Naive B cell (primary cell): ENCODE measurements around the gene TPD52L1. TPM values are rescaled to one million over a fixed set of nuclear protein-coding genes. Genes with fewer than 3 reads are reported as not detected.

ENCODE experiments used
- ATAC-seq, 2 donors: fragments of 150-1000 bp; cut with Tn5 transposase; 2 replicates each; pipeline ENCODE4 v1.10.0; 2021; ENCODE audit warnings: low read depth in 2 of 2, mild to moderate bottlenecking in 2 of 2, moderate library complexity in 2 of 2
- DNase-seq: peaks from one replicate; pipeline ENCODE4 v3.0.0; 2022
- H3K27ac Mint-ChIP-seq, 6 donors: one replicate each; pipeline ENCODE4 v1.8.0; 2020 to 2022; ENCODE audit warnings: mild to moderate bottlenecking in 6 of 6, mixed read lengths in 6 of 6, moderate library complexity in 5 of 6, inconsistent platforms in 2 of 6
- H3K27me3 Mint-ChIP-seq, 3 donors: one replicate each; pipeline ENCODE4 v1.8.0; 2021 to 2022; ENCODE audit warnings: mixed read lengths in 3 of 3, mild to moderate bottlenecking in 1 of 3
- H3K36me3 Mint-ChIP-seq, 2 donors: one replicate each; pipeline ENCODE4 v1.8.0; 2020 to 2022; ENCODE audit warnings: mixed read lengths in 2 of 2, inconsistent platforms in 1 of 2, mild to moderate bottlenecking in 1 of 2
- H3K4me1 Mint-ChIP-seq, 3 donors: one replicate each; pipeline ENCODE4 v1.8.0; 2020 to 2022; ENCODE audit warnings: mixed read lengths in 3 of 3, inconsistent platforms in 1 of 3, mild to moderate bottlenecking in 1 of 3, moderate library complexity in 1 of 3
- H3K4me3 Mint-ChIP-seq, 8 donors: one replicate each; pipeline ENCODE4 v1.8.0; 2020 to 2022; ENCODE audit warnings: mild to moderate bottlenecking in 8 of 8, mixed read lengths in 8 of 8, moderate library complexity in 8 of 8, inconsistent platforms in 2 of 8
- H3K9me3 Mint-ChIP-seq, 7 donors: one replicate each; pipeline ENCODE4 v1.8.0; 2020 to 2022; ENCODE audit warnings: mixed read lengths in 7 of 7, mild to moderate bottlenecking in 5 of 7, inconsistent platforms in 2 of 7, moderate library complexity in 1 of 7
- polyA plus RNA-seq, 6 donors: library from polyadenylated mRNA; unstranded; fragments of 300-500 nt; fragmentation: Illumina TruSeq; gene quantifications; one replicate each; pipeline ENCODE4 v1.2.3, GENCODE V29; 2021; ENCODE audit warnings: low read depth in 6 of 6

Gene TPD52L1
- polyA plus RNA-seq, 6 donors from 2014 or later, result 3.7 TPM; not detected in 5

- ATAC-seq (no peak), DNase-seq (no peak)
- Mint-ChIP-seq H3K4me3 (no peak overlapping the region), H3K9me3 (peaks cover 0 to 8% (median 0%) of the 10 kb centered on the region in 7 donors), H3K36me3 (no peaks in the 10 kb centered on the region), H3K27me3 (peaks cover 0 to 23% (median 18%) of the 10 kb centered on the region in 3 donors), H3K4me1 (no peaks in the 10 kb centered on the region), H3K27ac (no peak overlapping the region)
These were observed 15.9 kb downstream of the TPD52L1 start for GRCh38 chr6:125169522-125169921.

GRCh38 chr6:125170376-125170775 lies 16.8 kb downstream of the TPD52L1 start:
- DNase-seq (no peak), ATAC-seq (no peak)
- H3K4me1 Mint-ChIP-seq, result no peaks in the 10 kb centered on the region
- no peaks in the 10 kb centered on the region for H3K36me3 Mint-ChIP-seq
- H3K27ac Mint-ChIP-seq, result no peak overlapping the region
- peaks cover 0 to 23% (median 18%) of the 10 kb centered on the region in 3 donors for H3K27me3 Mint-ChIP-seq
- peaks cover 0 to 8% (median 0%) of the 10 kb centered on the region in 7 donors for H3K9me3 Mint-ChIP-seq
- H3K4me3 Mint-ChIP-seq, result no peak overlapping the region

GRCh38 chr6:125173341-125174095 lies 19.9 kb downstream of the TPD52L1 start:
- H3K27ac Mint-ChIP-seq, result no peak overlapping the region
- H3K4me1 Mint-ChIP-seq, result no peaks in the 10 kb centered on the region
- no peaks in the 10 kb centered on the region for H3K36me3 Mint-ChIP-seq
- no peak overlapping the region for H3K4me3 Mint-ChIP-seq
- ATAC-seq (no peak), DNase-seq (no peak)
- H3K27me3 Mint-ChIP-seq, result peaks cover 9 to 31% (median 23%) of the 10 kb centered on the region in 3 donors
- H3K9me3 Mint-ChIP-seq, result peaks cover 0 to 8% (median 0%) of the 10 kb centered on the region in 7 donors

GRCh38 chr6:125174626-125175025 lies 21.1 kb downstream of the TPD52L1 start:
- H3K36me3 Mint-ChIP-seq, result no peaks in the 10 kb centered on the region
- peaks cover 0 to 3% (median 0%) of the 10 kb centered on the region in 7 donors for H3K9me3 Mint-ChIP-seq
- ATAC-seq (no peak), DNase-seq (no peak)
- peaks cover 13 to 20% (median 15%) of the 10 kb centered on the region in 3 donors for H3K27me3 Mint-ChIP-seq
- no peaks in the 10 kb centered on the region for H3K4me1 Mint-ChIP-seq
- peak overlapping the region in 1 of 6 donors; percentile 15 for H3K27ac Mint-ChIP-seq
- no peak overlapping the region for H3K4me3 Mint-ChIP-seq

GRCh38 chr6:125175466-125176048 lies 22.0 kb downstream of the TPD52L1 start:
- no peaks in the 10 kb centered on the region for H3K36me3 Mint-ChIP-seq
- H3K27me3 Mint-ChIP-seq, result peaks cover 10 to 16% (median 15%) of the 10 kb centered on the region in 3 donors
- H3K4me1 Mint-ChIP-seq, result no peaks in the 10 kb centered on the region
- no peak overlapping the region for H3K4me3 Mint-ChIP-seq
- ATAC-seq (no peak), DNase-seq (no peak)
- H3K27ac Mint-ChIP-seq, result no peak overlapping the region
- peaks cover 0 to 3% (median 0%) of the 10 kb centered on the region in 7 donors for H3K9me3 Mint-ChIP-seq

GRCh38 chr6:125182237-125183008 lies 28.9 kb downstream of the TPD52L1 start:
- H3K4me1 Mint-ChIP-seq, result no peaks in the 10 kb centered on the region
- no peak overlapping the region for H3K4me3 Mint-ChIP-seq
- DNase-seq (no peak), ATAC-seq (no peak)
- H3K27me3 Mint-ChIP-seq, result peaks cover 6 to 10% (median 9%) of the 10 kb centered on the region in 3 donors
- no peak overlapping the region for H3K27ac Mint-ChIP-seq
- H3K36me3 Mint-ChIP-seq, result no peaks in the 10 kb centered on the region
- no peaks in the 10 kb centered on the region for H3K9me3 Mint-ChIP-seq

GRCh38 chr6:125183391-125183790 lies 29.8 kb downstream of the TPD52L1 start:
- no peaks in the 10 kb centered on the region for H3K36me3 Mint-ChIP-seq
- ATAC-seq (no peak), DNase-seq (no peak)
- no peaks in the 10 kb centered on the region for H3K9me3 Mint-ChIP-seq
- no peaks in the 10 kb centered on the region for H3K4me1 Mint-ChIP-seq
- H3K27ac Mint-ChIP-seq, result no peak overlapping the region
- no peak overlapping the region for H3K4me3 Mint-ChIP-seq
- H3K27me3 Mint-ChIP-seq, result peaks cover 6 to 10% (median 8%) of the 10 kb centered on the region in 3 donors

- no peak for ATAC-seq
- no peaks in the 10 kb centered on the region for H3K4me1 Mint-ChIP-seq
- H3K9me3 Mint-ChIP-seq, result no peaks in the 10 kb centered on the region
- no peak overlapping the region for H3K4me3 Mint-ChIP-seq
- no peaks in the 10 kb centered on the region for H3K36me3 Mint-ChIP-seq
- no peak overlapping the region for H3K27ac Mint-ChIP-seq
- DNase-seq, result no peak
- H3K27me3 Mint-ChIP-seq, result peaks cover 0 to 3% (median 2%) of the 10 kb centered on the region in 3 donors
These were observed 34.5 kb downstream of the TPD52L1 start for GRCh38 chr6:125188037-125188436.

GRCh38 chr6:125188594-125189203 lies 35.1 kb downstream of the TPD52L1 start:
- no peak for ATAC-seq
- Mint-ChIP-seq H3K9me3 (no peaks in the 10 kb centered on the region), H3K27me3 (peaks cover 0 to 3% (median 0%) of the 10 kb centered on the region in 3 donors), H3K4me3 (no peak overlapping the region), H3K4me1 (no peaks in the 10 kb centered on the region), H3K27ac (no peak overlapping the region), H3K36me3 (no peaks in the 10 kb centered on the region)
- DNase-seq, result no peak

GRCh38 chr6:125189494-125189893 lies 35.9 kb downstream of the TPD52L1 start:
- H3K9me3 Mint-ChIP-seq, result no peaks in the 10 kb centered on the region
- ATAC-seq (no peak), DNase-seq (no peak)
- H3K27ac Mint-ChIP-seq, result no peak overlapping the region
- no peaks in the 10 kb centered on the region for H3K36me3 Mint-ChIP-seq
- H3K4me3 Mint-ChIP-seq, result no peak overlapping the region
- no peaks in the 10 kb centered on the region for H3K4me1 Mint-ChIP-seq
- H3K27me3 Mint-ChIP-seq, result peaks cover 0 to 3% (median 0%) of the 10 kb centered on the region in 3 donors

- Mint-ChIP-seq H3K9me3 (no peaks in the 10 kb centered on the region), H3K4me3 (no peak overlapping the region), H3K27me3 (peaks cover 0 to 3% (median 0%) of the 10 kb centered on the region in 3 donors), H3K4me1 (no peaks in the 10 kb centered on the region), H3K36me3 (no peaks in the 10 kb centered on the region), H3K27ac (no peak overlapping the region)
- DNase-seq (no peak), ATAC-seq (no peak)
These were observed 37.1 kb downstream of the TPD52L1 start for GRCh38 chr6:125190667-125191066.

- ATAC-seq, result peak; percentile 46 to 67
- DNase-seq, result peak; percentile 11
- H3K27me3 Mint-ChIP-seq, result peaks cover 0 to 3% (median 0%) of the 10 kb centered on the region in 3 donors
These were observed 38.5 kb downstream of the TPD52L1 start for GRCh38 chr6:125191916-125192609.

GRCh38 chr6:125192610-125192930 lies 39.0 kb downstream of the TPD52L1 start:
- Mint-ChIP-seq H3K4me1 (no peaks in the 10 kb centered on the region), H3K27me3 (peaks cover 0 to 3% (median 0%) of the 10 kb centered on the region in 3 donors), H3K27ac (no peak overlapping the region), H3K9me3 (no peaks in the 10 kb centered on the region), H3K4me3 (no peak overlapping the region), H3K36me3 (no peaks in the 10 kb centered on the region)
- DNase-seq, result no peak
- no peak for ATAC-seq

More at GRCh38 chr6:125191916-125192609, 38.5 kb downstream of the TPD52L1 start:
- H3K4me1 Mint-ChIP-seq, result no peaks in the 10 kb centered on the region
- no peak overlapping the region for H3K27ac Mint-ChIP-seq
- no peaks in the 10 kb centered on the region for H3K9me3 Mint-ChIP-seq
- H3K36me3 Mint-ChIP-seq, result no peaks in the 10 kb centered on the region
- H3K4me3 Mint-ChIP-seq, result peak overlapping the region in 1 of 8 donors; percentile 10
